ENCODE results near the gene USP28.

DNA sequence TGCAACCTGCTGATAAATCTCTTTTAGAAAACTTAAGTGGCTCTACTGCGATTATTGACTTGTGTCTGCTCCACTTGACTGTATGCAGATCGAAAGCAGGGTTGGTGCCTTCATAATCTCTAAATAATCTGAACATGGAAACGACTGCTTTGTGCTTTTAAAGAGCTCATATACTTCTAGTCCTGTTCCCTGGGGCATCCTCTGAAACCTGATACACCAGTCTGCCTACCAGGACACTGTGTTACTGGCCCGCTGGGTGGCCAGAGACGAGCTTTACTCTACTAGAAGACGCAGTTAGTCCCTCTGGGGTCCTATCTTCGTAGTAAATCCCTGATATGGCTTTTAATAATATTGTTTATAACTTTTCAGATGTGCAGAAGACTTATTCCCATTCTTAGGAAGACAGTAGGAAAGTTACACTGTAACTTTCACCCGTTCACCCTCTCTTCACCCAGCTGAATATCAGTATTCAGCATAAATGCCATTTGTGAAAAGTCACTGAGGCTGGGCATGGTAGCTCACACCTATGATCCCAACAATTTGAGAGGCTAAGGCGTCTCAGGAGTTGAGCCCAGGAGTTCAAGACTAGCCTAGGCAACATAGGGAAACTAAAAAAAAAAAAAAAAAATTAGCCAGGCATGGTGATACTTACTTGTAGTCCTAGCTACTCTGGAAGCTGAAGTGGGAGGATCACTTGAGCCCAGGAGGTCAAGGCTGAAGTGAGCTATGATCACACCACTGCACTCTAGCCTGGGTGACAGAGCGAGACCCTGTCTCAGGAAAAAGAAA lies 20.2 kb upstream of the USP28 start:
- TF ChIP-seq, protein P1, sequence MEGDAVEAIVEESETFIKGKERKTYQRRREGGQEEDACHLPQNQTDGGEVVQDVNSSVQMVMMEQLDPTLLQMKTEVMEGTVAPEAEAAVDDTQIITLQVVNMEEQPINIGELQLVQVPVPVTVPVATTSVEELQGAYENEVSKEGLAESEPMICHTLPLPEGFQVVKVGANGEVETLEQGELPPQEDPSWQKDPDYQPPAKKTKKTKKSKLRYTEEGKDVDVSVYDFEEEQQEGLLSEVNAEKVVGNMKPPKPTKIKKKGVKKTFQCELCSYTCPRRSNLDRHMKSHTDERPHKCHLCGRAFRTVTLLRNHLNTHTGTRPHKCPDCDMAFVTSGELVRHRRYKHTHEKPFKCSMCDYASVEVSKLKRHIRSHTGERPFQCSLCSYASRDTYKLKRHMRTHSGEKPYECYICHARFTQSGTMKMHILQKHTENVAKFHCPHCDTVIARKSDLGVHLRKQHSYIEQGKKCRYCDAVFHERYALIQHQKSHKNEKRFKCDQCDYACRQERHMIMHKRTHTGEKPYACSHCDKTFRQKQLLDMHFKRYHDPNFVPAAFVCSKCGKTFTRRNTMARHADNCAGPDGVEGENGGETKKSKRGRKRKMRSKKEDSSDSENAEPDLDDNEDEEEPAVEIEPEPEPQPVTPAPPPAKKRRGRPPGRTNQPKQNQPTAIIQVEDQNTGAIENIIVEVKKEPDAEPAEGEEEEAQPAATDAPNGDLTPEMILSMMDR (IDR thresholded peaks at IDR 0.05) = no peak
- no peak for TF ChIP-seq POLR2A (IDR thresholded peaks at IDR 0.05)

Data from Peyer's patch (tissue), 4 donors.